Suprapubic skin (tissue), 3 donors: ENCODE measurements around the gene CNTRL.

ENCODE experiments used
- POLR2A ChIP-seq, 2 donors: fragments of 450-650 bp; IDR thresholded peaks; one replicate each; pipeline ENCODE4 v1.6.1; 2017; ENCODE audit warnings: antibody characterized with exemption in 2 of 2, mild to moderate bottlenecking in 2 of 2, moderate library complexity in 2 of 2
- TF ChIP-seq, protein P1 (sequence below), 2 donors: fragments of 200-600 bp in 1 of 2; fragments of 450-650 bp in 1 of 2; sonication (generic) in 1 of 2; IDR thresholded peaks; one replicate each; pipeline ENCODE4 v1.5.1; 2016 to 2019; ENCODE audit warnings: antibody characterized with exemption in 2 of 2, mild to moderate bottlenecking in 1 of 2, moderate library complexity in 1 of 2

DNA sequence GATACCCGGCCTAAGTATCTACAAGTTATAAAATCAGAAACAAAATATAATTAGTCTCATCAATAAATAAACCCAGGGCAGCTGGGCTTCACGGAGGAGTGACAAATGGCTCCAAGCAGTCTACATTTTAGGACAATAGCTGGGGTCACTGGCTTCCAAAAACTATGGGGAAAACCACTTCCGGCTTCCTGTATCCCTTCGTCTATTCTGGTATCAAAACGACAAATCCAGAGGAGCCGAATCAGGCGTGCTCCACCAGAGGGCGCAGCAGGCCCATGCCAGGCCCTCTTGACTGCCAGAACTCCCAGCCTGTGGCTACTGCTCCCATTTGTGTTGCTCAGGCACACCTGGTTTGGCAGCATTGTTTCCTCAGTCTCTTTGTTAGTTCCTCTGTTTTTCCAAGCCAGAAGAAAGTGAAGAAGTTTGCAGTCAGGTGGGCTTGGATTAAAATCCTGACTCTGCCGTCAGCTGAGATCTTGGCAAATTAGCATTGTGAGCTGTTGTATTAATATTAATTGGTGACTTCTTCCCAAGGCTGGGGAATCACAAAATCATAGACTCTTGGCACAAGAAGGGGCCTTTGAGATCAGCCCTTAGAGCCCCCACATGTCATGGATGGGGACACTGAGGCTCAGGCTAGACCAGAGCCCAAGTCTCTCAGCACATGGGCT lies 138.5 kb downstream of the CNTRL start:
- TF ChIP-seq, protein P1, sequence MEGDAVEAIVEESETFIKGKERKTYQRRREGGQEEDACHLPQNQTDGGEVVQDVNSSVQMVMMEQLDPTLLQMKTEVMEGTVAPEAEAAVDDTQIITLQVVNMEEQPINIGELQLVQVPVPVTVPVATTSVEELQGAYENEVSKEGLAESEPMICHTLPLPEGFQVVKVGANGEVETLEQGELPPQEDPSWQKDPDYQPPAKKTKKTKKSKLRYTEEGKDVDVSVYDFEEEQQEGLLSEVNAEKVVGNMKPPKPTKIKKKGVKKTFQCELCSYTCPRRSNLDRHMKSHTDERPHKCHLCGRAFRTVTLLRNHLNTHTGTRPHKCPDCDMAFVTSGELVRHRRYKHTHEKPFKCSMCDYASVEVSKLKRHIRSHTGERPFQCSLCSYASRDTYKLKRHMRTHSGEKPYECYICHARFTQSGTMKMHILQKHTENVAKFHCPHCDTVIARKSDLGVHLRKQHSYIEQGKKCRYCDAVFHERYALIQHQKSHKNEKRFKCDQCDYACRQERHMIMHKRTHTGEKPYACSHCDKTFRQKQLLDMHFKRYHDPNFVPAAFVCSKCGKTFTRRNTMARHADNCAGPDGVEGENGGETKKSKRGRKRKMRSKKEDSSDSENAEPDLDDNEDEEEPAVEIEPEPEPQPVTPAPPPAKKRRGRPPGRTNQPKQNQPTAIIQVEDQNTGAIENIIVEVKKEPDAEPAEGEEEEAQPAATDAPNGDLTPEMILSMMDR (IDR thresholded peaks at IDR 0.05), result peak; percentile 85 to 88
- no peak for TF ChIP-seq POLR2A (IDR thresholded peaks at IDR 0.05)
